ENCODE measurements around the gene RFTN2.
"Not testable (repeated sequence)": the region's sequence is repeated elsewhere in the genome, so short reads cannot be mapped to it uniquely, and the experiment has no call there.

RFTN2 gene, protein sequence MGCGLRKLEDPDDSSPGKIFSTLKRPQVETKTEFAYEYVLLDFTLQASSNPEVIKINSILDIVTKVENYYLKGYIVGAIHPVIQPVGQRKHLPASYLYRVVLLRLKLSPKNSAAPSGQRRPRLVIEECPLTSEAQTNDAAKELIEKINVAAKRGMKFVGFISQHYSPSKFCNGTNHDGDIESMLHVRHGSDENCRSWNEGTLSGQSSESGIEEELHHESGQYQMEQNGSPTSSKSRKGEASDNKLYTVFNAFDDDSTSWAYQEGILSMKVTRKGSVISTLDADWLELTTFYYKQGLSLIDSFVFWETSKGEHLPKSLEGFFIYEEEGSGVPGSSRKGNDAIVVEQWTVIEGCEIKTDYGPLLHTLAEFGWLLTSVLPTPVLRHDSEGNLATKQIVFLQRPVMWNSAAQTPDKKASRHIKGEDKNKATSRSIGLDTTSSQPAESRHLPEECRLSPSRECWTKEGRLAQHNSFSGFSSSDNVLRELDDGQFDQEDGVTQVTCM

DNA sequence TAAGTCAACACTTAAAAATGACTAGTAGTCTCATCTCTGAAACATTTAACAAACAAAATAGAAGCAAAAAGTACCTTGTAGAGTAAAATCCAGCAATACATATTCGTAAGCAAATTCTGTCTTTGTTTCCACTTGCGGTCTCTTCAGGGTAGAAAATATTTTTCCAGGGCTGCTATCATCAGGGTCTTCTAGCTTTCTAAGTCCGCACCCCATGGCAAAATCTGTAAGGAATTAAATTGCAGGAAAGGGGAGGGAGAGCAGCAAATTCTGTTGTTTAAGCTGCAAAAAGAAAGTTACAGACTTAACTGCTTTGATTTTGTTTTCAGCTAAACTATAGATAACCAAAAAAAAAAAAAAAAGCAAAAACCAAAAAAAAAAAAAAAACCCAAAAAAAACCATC lies at the start of gene RFTN2:
TSS of gene RFTN2 (minus strand) at position 342 of the 400 bp plus-strand sequence. CDS start at position 213, 129 bp downstream.
- DNase-seq (ENCODE audit: low read depth in 3 of 3): no peak

GRCh38 chr2:197717863-197718262 lies 42.5 kb upstream of the RFTN2 start:
- DNase-seq (ENCODE audit: low read depth in 3 of 3): no peak

GRCh38 chr2:197713271-197713670 lies 37.9 kb upstream of the RFTN2 start:
- no peak for DNase-seq (ENCODE audit: low read depth in 3 of 3)

DNA sequence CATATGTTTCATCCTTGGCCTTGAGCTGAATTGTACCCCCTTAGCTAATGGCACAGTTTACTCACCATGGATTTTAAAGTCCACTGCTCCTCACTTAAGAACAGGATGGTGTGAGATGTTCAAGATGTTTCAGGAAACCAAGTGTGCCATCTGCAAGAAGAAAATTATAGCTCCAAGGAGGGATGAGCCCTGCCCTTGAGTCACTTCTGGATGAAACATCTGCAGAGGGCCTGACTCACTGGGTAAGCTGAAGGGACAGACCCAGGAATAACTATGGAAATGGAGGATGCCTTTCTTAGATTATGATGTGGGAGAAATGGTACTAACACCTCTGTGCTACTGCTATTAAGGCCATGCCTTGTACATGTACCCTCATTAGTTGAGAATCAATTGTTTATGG lies 36.2 kb upstream of the RFTN2 start:
- no peak for DNase-seq (ENCODE audit: low read depth in 3 of 3)

DNA sequence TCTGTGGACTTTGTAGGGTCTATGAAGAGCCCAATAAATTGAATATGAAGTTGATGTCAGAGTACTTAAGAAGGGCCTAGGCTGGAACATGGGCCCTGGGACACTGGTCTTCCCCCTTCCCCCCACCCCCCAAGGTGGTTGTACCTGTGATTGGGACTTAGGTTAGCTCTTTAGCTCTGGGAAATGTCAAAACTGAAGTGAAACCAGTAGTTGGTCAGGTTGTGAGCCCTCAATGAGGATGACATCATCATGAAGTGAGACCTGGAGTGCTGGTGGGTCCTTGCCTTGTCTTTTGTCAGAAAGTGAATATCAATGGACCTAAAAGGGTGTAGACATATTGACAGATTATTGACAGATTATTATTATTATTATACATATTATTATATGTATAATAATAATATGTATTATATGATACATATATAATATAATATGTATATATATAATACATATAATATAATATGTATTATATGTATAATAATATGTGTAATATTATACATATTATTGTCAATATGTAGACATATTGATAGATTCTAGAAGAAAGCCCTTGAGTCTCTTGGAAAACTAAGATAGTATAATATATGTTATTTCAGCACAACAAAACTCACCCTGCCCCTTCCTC lies 35.1 kb upstream of the RFTN2 start:
- DNase-seq (ENCODE audit: low read depth in 3 of 3): no peak

- DNase-seq (ENCODE audit: low read depth in 3 of 3): not testable (repeated sequence)
Measured at GRCh38 chr2:197709140-197709539, 33.8 kb upstream of the RFTN2 start.

- no peak for DNase-seq (ENCODE audit: low read depth in 3 of 3)
Measured at GRCh38 chr2:197708331-197708730, 32.9 kb upstream of the RFTN2 start.

DNA sequence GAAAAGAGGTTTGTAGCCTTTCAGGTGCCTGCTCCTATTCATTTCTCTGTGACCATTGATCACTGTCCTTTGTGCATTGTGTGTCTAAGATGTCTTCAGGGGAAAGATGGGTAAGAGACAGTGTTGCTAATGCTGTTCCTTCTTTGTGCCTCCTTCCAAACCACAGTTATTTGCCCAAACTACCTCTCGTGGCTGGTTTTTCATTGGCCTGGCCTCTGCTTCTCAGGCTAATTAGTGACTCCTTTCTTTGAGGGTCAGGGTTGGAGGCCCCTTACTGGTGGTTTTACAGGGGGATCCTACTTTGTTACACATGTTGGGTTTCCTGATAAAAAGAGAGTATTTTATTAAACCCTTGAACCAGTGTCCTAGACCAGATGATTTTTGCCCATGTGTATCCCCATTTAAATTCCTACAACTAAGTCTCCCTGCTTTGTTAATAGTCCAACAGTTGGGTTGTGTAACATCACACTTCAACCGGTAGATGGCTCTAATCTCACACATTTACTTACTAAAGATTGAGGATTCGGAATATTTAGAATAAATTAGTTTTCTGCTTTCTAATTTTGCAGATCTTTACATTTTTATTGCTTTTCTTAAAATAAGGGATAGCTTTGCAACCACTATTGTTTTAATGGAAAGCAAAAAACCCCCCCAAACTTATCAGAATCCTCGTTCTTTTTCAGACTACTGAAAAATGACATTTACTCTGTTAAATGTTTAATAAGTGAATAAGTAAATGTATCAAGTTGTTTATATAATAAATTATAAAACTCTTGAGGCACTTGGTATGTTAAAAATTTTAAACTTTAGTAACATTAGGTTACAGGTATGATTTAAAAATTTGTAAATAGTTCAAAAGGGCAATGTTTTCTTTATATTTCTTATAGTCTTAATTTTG lies 32.2 kb upstream of the RFTN2 start:
- DNase-seq (ENCODE audit: low read depth in 3 of 3): no peak

- no peak for DNase-seq (ENCODE audit: low read depth in 3 of 3)
Measured at GRCh38 chr2:197706839-197707207, 31.4 kb upstream of the RFTN2 start.

- DNase-seq (ENCODE audit: low read depth in 3 of 3): peak in 2 of 3 experiments; percentile 12 to 14
Measured at GRCh38 chr2:197705912-197706838, 30.8 kb upstream of the RFTN2 start.

GRCh38 chr2:197705121-197705911 lies 29.9 kb upstream of the RFTN2 start, which contains the start of gene MARS2:
Gene MARS2, plus strand, starts transcription at chr2:197705369. Its CDS starts 37 bp downstream, at chr2:197705406.
- peak; percentile 87 to 88 (median 87) for DNase-seq (ENCODE audit: low read depth in 3 of 3)

DNA sequence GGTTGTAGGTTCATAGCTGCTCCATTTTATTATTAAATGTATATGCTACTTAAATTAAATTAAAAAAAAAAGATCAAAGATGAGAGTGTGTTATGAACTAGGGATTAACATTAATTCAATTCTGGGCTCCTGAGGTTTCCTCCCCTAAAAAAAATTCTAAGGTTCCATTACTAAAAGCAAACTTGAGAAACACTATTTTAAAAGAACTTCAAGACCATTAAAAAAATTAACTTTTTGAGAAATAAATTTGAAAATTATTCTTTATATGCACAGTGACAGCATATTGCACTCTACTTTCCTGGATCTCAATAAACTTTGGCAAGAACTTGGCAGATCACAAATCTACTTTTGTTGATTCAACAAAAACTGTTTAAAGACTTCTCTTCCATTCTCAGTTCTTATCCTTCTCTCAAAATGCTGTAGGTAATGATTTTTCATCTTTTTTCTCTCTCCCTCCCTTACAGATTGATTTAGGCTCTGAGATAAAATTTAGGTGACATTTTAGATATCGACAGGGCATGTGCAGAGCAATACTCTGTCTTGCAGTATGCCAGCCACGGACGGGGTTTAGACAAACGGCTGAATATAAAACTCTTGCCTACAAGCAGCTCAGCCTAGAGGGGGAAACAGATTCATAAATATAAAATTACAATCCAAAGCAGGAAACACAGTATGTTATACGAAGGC lies 29.2 kb upstream of the RFTN2 start:
- no peak for DNase-seq (ENCODE audit: low read depth in 3 of 3)

GRCh38 chr2:197700960-197701359 lies 25.6 kb upstream of the RFTN2 start:
- DNase-seq (ENCODE audit: low read depth in 3 of 3): no peak

DNA sequence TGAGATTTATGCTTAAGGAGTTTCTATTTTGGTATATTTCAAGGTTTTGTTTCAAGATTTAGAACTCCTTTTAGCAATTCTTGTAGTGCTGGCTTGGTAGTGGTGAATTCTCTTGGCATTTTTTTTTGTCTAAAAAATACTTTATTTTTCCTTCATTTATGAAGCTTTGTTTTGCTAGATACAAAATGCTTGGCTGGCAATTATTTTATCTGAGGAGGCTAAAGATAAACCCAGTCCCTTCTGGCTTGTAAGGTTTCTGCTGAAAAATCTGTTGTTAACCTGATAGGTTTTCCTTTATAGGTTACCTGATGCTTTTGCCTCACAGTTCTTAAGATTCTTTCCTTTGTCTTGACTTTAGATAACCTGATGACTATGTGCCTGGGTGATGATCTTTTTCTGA lies 24.3 kb upstream of the RFTN2 start:
- DNase-seq (ENCODE audit: low read depth in 3 of 3): not testable (repeated sequence)

GRCh38 chr2:197696571-197696970 lies 21.2 kb upstream of the RFTN2 start:
- not testable (repeated sequence) for DNase-seq (ENCODE audit: low read depth in 3 of 3)

- not testable (repeated sequence) for DNase-seq (ENCODE audit: low read depth in 3 of 3)
Measured at GRCh38 chr2:197695971-197696370, 20.6 kb upstream of the RFTN2 start.

DNA sequence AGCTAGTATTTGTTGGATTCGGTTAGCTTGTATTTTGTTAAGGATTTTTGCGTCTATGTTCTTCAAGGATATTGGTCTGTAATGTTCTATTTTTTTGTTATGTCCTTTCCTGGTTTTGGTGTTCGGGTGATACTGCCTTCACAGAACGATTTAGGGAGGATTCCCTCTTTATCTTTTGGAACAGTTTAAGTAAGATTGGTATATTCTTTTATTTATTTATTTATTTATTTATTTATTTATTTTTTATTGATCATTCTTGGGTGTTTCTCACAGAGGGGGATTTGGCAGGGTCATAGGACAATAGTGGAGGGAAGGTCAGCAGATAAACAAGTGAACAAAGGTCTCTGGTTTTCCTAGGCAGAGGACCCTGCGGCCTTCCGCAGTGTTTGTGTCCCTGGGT lies 19.8 kb upstream of the RFTN2 start:
- DNase-seq (ENCODE audit: low read depth in 3 of 3): not testable (repeated sequence)

GRCh38 chr2:197677483-197677882 lies 2.1 kb upstream of the RFTN2 start:
- no peak for DNase-seq (ENCODE audit: low read depth in 3 of 3)

DNA sequence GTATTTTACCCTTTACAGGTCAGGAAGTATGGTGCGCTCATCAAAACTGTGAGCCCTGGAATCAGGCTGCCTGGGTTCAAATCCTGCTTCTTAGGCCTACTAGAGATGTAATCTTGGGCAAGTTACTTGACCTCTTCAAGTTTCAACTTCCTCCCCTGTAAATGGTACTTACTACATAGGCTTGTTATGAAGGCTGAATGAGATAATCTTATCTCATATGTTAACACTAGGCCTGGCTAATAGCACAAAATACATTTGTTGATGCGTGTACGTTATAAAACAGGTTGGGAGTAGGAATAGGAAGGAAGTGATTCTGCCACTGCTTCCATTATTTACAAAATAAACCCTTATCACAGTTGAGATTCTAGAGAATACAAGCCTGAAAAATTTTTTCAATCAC lies 1.7 kb upstream of the RFTN2 start:
- no peak for DNase-seq (ENCODE audit: low read depth in 3 of 3)
